Chondrocyte (in vitro differentiated cells): ENCODE measurements around the gene ELOB. TPM values are rescaled to one million over a fixed set of nuclear protein-coding genes. Genes with fewer than 3 reads are reported as not detected.

ENCODE experiments used
- DNase-seq: peaks from one replicate; pipeline ENCODE4 v3.0.0; 2021; ENCODE audit warnings: mixed read lengths, low spot score
- H3K27ac Mint-ChIP-seq: one replicate; pipeline ENCODE4 v1.8.0; 2021; ENCODE audit warnings: mild to moderate bottlenecking, moderate library complexity, mixed read lengths; ENCODE audit not compliant: unreplicated experiment
- H3K27me3 Mint-ChIP-seq: 2 replicates; pipeline ENCODE4 v1.8.0; 2021; ENCODE audit warnings: low read depth, mixed read lengths
- H3K36me3 Mint-ChIP-seq: 2 replicates; pipeline ENCODE4 v1.8.0; 2021; ENCODE audit warnings: low read depth, mixed read lengths
- H3K4me1 Mint-ChIP-seq: 2 replicates; pipeline ENCODE4 v1.8.0; 2021; ENCODE audit warnings: low read depth, mild to moderate bottlenecking, mixed read lengths
- H3K4me3 Mint-ChIP-seq: one replicate; pipeline ENCODE4 v1.8.0; 2021; ENCODE audit warnings: mild to moderate bottlenecking, moderate library complexity, mixed read lengths; ENCODE audit not compliant: unreplicated experiment
- H3K9me3 Mint-ChIP-seq: 2 replicates; pipeline ENCODE4 v1.8.0; 2021; ENCODE audit warnings: low read depth, mixed read lengths
- CTCF ChIP-seq: fragments of 200-600 bp; sonication (generic); IDR thresholded peaks from 2 replicates; pipeline ENCODE4 v1.5.0; 2021; ENCODE audit warnings: antibody characterized with exemption, mild to moderate bottlenecking, moderate library complexity
- total RNA-seq: library from RNA; stranded (reverse); gene quantifications from 3 replicates; pipeline ENCODE4 v1.2.1, GENCODE V29; 2021

Gene ELOB
- total RNA-seq, 1 donor from 2014 or later, result 205 TPM

GRCh38 chr16:2766430-2767139 is 10.5 kb downstream of the ELOB start:
- no peak for TF ChIP-seq CTCF
- peaks cover 65% of the 10 kb centered on the region for H3K36me3 Mint-ChIP-seq

GRCh38 chr16:2765462-2766404 is 11.3 kb downstream of the ELOB start:
- TF ChIP-seq CTCF, result no peak
- no peak for DNase-seq
- peaks cover 13% of the 10 kb centered on the region for H3K4me1 Mint-ChIP-seq
- no peaks in the 10 kb centered on the region for H3K27me3 Mint-ChIP-seq
- no peak overlapping the region for H3K27ac Mint-ChIP-seq
- no peaks in the 10 kb centered on the region for H3K9me3 Mint-ChIP-seq
- peaks cover 73% of the 10 kb centered on the region for H3K36me3 Mint-ChIP-seq
- H3K4me3 Mint-ChIP-seq, result no peak overlapping the region

More at GRCh38 chr16:2766430-2767139, 10.5 kb downstream of the ELOB start:
- no peaks in the 10 kb centered on the region for H3K27me3 Mint-ChIP-seq
- DNase-seq, result no peak
- H3K9me3 Mint-ChIP-seq, result no peaks in the 10 kb centered on the region
- H3K27ac Mint-ChIP-seq, result no peak overlapping the region
- H3K4me3 Mint-ChIP-seq, result no peak overlapping the region
- peaks cover 13% of the 10 kb centered on the region for H3K4me1 Mint-ChIP-seq

- Mint-ChIP-seq H3K9me3 (no peaks in the 10 kb centered on the region), H3K27ac (no peak overlapping the region), H3K27me3 (no peaks in the 10 kb centered on the region), H3K4me1 (peaks cover 9% of the 10 kb centered on the region), H3K4me3 (no peak overlapping the region), H3K36me3 (peaks cover 79% of the 10 kb centered on the region)
- DNase-seq, result no peak
- peak; percentile 17 for TF ChIP-seq CTCF
These were observed 12.4 kb downstream of the ELOB start for GRCh38 chr16:2764718-2765117.

GRCh38 chr16:2763173-2763572 is 13.9 kb downstream of the ELOB start:
- Mint-ChIP-seq H3K36me3 (peaks cover 85% of the 10 kb centered on the region), H3K27me3 (no peaks in the 10 kb centered on the region), H3K27ac (no peak overlapping the region), H3K4me3 (no peak overlapping the region), H3K4me1 (no peaks in the 10 kb centered on the region), H3K9me3 (no peaks in the 10 kb centered on the region)
- no peak for TF ChIP-seq CTCF
- DNase-seq, result no peak

GRCh38 chr16:2762711-2763110 is 14.4 kb downstream of the ELOB start:
- Mint-ChIP-seq H3K4me3 (no peak overlapping the region), H3K4me1 (peaks cover under 1% of the 10 kb centered on the region), H3K27me3 (no peaks in the 10 kb centered on the region), H3K36me3 (peaks cover 85% of the 10 kb centered on the region), H3K27ac (no peak overlapping the region), H3K9me3 (no peaks in the 10 kb centered on the region)
- no peak for DNase-seq
- TF ChIP-seq CTCF, result no peak
